GM11168 (cell line): ENCODE results near the gene NPM1.

Experiments
- in situ Hi-C: fragments of 300-500 bp; cut with MboI; formaldehyde crosslinking; loops from one replicate; pipeline ENCODE4 v1.12.0; 2022; ENCODE audit warnings: low sequenced_read_pairs; ENCODE audit not compliant: unreplicated experiment

NPM1 gene

GRCh38 chr5:171425596-171426244 is 38.1 kb downstream of the NPM1 start:
- in situ Hi-C loops = no loop called here

DNA sequence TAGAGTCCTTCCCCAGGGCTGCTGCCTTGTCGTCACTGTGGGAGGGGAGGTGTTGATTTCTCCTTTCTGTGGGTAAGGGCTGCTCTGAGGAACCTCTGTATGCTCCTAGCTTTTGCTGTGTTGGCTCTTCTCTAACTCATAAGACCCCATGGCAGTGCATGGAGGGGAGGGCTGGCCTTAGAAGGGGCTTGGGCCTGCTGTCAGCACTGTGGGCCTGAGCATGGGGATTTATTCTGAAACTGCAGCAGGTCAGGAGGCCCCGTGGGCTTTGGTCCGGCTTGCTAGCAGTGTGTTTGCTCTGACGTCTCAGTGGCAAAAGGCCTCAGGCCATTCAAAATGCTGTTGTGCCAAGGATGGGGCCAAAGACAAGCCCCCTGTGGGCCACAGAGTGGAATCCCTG is 38.6 kb downstream of the NPM1 start:
- in situ Hi-C loops = no loop called here

- in situ Hi-C loops = no loop called here
Measured at GRCh38 chr5:171426680-171427079, 39.0 kb downstream of the NPM1 start.

DNA sequence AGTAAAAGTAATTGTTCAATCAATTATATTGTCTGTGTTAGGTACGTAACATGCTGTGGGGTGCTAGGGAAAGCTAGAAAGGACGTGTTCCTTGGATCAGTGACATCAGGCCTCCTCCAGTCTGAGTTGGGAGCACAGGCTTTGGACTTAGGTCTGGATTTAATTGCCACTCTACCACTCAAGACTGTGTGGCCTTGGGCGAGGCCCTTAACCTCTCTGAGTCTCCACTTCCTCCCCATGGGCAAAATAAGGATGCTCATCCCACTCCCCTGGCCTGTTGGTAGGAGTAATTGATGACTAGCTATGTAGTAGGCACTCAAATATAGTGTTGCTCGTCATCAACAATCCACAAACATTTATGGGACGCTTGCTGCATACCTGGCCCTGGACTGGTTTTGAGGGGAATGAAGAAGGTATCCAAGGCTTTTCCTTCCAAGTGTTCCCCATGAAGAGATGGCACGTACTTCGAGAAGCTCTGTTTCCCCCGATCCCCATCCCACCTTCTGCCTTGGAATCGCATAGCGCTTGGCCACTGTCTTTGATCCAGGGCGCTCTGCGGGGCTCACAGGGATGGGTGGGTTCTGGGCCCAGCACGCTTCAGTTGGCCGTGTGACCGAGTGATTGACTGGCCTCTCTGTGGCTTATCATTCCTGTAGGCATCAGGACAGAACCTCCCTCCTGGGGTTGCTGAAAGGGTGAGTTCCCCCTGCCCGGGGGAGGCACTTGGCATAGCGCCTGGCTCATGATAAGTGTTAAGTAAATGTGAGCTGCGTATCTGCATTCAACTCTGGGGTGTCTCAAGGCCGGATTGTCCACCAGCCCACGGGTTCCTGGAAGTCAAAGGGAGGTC is 39.9 kb downstream of the NPM1 start:
- in situ Hi-C loops = no loop called here

DNA sequence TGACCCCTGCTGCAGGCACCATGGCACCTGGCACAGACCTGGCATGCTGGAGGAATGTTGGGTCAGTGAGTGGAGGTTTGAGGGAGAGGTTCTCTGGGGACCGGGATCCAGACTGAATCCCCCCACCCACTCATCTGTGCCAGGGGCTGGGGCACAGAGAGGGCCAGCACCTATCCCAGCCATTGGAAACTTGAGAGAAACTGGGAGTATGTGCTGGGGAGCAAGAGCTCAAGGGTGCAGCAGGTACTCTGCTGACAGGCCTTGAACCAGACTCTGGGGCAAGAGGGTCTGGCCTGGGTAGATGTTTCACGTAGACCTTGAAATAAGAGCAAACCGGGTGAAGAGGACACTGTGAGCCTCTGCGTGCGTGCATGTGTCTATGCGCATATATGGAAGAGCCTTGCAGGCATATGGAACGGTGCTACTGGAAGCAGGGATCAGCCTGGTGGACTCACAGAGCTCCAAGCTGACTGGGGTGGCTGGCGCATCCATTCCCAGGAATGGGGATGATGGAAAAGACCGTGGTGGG is 40.6 kb downstream of the NPM1 start:
- in situ Hi-C loops = no loop called here

DNA sequence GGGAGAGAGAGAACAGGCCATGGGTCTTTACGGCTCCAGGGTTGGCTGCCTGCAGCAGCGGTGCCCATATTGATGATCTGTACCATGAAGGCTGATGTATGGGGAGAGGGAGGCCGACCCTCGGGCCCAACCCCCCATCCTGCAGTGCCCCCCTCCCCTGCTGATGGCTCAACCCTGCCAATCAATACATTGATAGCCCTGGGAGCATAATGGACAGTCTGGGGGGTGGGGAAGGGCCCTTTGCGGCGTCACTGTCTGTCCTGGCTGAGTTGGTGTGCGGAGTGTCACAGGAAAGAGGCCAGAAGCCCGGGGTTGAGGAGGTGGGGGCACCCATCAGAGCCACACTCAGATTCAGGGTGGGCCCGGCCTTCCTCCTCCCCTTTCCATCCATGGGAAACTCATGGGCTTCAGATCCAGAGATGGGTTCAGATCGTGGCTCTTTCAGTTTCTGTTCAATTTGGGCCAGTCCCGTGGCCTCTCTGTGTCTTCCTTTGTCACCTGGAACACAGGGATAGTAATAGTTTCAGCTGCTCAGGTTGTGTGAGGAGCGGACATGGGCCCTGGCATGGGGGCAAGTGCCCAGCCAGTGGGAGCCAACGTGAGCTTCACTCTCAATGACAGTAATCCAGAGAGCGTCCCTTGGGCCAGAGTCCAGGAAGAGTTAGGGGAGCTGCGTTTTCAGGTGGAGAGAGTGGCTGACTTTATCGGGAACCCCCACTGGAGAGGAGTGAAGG is 41.3 kb downstream of the NPM1 start:
- in situ Hi-C loops = no loop called here

- in situ Hi-C loops = no loop called here
Measured at GRCh38 chr5:171429543-171429910, 41.9 kb downstream of the NPM1 start.

DNA sequence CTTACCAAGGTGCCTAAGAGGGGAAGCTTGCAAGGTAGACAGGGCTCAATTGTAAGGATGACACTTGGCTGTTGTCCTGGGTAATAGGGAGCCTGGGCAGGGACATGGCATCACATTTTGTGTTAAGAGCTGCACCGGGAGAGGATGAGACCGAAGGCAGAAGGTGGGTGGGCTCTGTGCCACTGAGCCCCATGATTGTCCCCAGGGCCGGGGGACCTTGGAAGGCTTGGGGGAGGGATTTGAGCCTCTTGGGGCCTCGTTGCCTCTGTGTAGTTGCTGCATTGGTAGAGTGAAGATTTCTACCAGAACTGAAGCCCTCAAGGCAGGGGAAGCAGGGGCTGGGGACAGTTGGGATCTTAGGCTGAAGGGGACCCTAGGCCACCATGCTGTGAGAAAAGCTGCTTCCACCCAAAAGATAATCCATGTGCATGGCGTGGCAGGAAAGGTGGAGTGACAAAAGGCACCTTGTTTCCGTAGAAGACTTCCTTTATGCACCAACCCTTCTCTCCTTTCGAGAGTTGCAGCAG is 43.7 kb downstream of the NPM1 start:
- in situ Hi-C loops = no loop called here

GRCh38 chr5:171432076-171432475 is 44.4 kb downstream of the NPM1 start:
- in situ Hi-C loops = no loop called here

DNA sequence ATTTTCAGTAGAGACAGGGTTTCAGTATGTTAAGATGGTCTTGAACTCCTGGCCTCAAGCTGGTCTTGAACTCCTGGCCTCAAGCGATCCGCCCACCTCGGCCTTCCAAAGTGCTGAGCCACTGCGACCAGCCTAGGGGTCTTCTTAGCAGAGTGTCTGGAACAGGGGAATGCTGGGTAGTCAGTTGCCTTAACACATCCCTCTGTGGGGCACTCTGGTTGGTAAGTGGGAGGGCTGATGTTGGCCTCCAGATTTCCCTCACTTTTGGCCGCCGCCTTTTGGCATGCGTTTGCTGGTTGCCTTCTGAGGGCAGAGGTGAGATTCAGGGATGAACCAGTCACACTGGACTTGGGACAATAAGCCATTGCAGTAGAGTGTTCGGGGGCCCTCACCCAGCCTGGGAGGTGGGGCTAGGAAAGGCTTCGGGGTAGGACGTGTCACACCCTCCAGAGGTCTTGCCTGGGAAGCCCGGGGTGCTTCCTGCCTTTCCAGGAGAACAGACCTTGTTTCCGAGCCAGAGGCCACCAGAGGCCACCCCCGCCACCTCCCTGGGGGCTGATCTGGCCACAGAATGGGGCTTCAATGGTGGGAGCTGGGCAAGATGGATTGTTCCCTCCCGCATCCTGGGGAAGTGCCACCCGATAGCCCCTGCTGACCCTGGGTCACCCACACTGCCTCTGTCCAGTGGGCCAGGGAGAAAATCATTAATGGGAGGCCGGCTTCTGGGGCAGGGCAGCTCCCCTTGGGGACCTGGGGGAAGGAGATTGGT is 45.1 kb downstream of the NPM1 start:
- in situ Hi-C loops = no loop called here

GRCh38 chr5:171433352-171433698 is 45.7 kb downstream of the NPM1 start:
- in situ Hi-C loops = no loop called here

- in situ Hi-C loops = no loop called here
Measured at GRCh38 chr5:171433982-171434676, 46.5 kb downstream of the NPM1 start.

DNA sequence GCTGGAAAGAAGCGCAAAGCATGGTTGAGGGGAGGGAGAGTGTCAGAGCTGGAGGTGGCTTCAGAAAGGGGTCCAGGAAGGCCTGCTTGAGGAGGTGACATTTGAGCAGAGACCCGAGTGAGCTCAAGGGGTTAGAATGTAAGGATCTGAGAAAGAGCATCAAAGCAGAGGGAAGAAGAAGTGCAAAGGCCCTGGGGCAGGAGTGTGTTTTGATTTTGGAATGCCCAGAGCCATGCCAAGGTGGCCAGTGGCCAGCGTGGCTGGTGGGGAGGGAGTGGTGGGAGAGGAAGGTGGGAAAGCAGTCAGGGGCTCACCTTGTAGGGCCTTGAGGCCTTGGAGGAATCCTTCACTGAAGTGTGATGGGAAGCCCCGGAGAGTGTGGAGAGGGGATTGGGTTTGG is 47.2 kb downstream of the NPM1 start:
- in situ Hi-C loops = no loop called here

GRCh38 chr5:171435908-171436307 is 48.3 kb downstream of the NPM1 start:
- in situ Hi-C loops = no loop called here

- in situ Hi-C loops = no loop called here
Measured at GRCh38 chr5:171436804-171437285, 49.2 kb downstream of the NPM1 start.

GRCh38 chr5:171437286-171437821 is 49.7 kb downstream of the NPM1 start:
- in situ Hi-C loops = no loop called here

DNA sequence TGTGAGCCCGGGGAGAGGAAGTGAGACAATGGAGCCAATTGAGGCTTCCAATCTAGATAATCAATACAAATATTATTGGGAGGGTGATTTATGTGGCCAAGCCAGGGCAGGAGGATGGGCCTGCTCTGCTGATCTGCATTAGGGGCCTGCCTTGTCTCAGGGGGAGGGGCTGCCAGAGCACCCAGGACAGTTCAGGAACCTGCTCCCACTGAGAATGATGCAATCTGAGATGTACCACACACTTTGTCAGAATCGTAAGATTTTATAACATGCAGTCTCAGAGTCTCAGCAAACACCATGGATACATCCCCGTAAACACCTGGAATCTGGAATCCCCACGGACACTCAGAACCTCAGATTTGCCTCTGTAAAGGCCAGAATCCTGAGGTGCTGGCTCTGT is 51.1 kb downstream of the NPM1 start:
- in situ Hi-C loops = no loop called here

DNA sequence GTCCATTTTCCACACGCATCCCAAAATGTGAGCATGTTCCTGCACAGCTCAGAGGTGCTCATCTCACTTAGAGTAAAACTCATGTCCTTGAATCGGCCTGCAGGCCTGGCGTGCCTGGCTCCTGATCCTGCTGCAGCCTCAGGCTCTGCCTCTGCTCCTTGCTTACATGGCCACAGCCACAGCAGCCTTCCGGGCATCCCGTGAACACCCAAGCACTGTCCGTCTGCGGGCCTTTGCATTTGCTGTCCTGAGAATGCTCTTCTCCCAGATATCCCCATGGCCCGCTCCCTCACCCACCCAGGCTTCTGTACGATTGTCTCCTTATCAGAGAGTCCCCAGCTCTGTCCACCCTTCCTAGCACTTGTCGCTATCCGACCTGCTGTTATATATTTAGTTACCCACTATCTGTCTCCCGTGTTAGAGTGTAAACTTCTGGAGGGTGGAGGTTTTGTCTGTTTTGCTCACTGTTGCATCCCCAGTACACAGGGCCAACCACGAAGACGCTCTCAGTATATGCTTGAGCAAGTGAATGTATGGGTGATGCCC is 53.7 kb downstream of the NPM1 start:
- in situ Hi-C loops = no loop called here
